CD4-positive, alpha-beta T cell treated with Interleukin-1 beta for 1 hour (primary cell): ENCODE results near the gene FAIM2.

Experiments
- DNase-seq, 2 donors: peaks; one replicate each; pipeline ENCODE4 v3.0.0-alpha.2; 2020 to 2022

The FAIM2 gene

GRCh38 chr12:49917166-49917787 lies 13.6 kb upstream of the FAIM2 start:
- DNase-seq: no peak

DNA sequence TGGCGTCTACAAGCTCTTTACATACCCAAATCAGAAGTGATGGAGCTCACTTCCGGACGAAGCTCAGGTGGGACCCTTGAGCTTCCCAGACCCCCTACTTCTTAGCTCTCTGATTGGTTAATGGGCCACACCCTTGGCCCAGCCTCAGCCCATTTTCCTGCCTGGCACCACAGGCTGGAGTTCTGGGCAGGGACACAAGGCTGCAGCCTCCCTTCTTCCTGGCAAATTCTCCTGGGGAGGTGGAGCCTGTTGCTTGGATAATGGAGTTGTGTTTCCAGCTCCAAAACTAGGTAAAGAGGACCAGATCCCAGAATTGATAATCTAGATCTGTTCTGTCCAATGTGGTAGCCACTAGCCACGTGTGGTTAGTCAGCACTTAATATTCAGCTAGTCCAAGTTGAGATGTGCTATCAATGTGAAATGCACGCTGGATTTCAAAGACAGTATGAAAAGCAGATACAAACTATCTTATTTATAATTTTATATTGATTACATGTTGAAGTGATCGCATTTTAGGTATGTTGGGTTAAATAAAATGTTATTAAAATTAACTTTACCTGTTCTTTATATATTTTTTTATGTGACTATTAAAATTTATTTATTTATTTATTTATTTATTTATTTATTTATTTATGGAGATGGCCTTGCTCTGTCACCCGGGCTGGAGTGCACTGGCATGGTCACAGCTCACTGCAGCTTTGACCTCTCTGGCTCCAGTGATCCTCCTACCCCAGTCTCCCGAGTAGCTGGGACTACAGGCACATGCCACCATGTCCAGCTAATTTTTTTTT lies 12.6 kb upstream of the FAIM2 start:
- no peak for DNase-seq

DNA sequence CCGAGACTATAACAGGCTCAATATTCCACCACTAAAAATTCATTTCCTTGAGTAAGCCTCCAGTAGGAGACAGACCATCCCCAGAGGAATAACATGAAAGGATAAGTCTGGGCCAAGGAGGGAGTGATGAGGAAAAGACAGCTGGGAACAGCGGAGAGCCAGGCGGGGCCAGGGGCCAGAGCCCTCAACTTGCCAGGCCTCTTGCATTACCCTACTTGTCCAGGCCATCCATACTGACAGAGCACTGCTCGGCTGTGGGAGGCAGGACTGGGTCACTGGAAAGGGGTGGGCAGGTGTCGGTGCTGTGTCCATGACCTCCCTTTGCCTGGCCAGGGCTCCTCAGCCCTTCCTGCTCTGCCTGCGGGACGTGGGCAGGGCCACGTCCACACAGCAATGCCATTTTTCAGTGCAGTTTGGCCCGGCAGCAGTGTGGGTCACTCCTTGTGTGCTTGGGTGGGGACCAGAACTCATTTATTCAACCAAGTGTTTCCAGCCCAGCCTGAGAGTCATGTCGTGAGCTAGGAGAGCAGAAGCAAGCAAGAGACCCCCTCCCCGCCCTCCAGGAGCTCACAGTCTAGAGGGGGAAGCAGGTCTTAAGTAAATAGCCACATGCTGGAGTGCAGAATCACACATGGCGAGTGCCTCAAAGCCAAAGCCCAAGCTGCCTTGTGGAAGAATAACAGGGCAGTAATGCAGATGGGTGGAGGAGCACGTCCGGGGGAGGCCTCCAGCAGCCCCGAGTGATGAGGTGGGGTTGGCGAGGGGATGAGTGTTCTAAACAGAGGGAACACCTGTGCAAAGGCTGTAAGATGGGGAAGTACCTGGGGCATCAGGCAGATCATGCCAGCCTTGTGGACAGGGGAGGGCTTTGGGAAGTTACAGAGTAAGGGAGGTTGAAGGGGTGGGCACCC lies 8.9 kb upstream of the FAIM2 start:
- no peak for DNase-seq

- DNase-seq: no peak
These were observed 7.5 kb upstream of the FAIM2 start for GRCh38 chr12:49911213-49911605.

GRCh38 chr12:49910331-49911212 lies 6.9 kb upstream of the FAIM2 start:
- DNase-seq: no peak

GRCh38 chr12:49909826-49910225 lies 6.1 kb upstream of the FAIM2 start:
- DNase-seq: no peak

GRCh38 chr12:49909356-49909755 lies 5.7 kb upstream of the FAIM2 start:
- no peak for DNase-seq

GRCh38 chr12:49907352-49907751 lies 3.7 kb upstream of the FAIM2 start:
- no peak for DNase-seq

DNA sequence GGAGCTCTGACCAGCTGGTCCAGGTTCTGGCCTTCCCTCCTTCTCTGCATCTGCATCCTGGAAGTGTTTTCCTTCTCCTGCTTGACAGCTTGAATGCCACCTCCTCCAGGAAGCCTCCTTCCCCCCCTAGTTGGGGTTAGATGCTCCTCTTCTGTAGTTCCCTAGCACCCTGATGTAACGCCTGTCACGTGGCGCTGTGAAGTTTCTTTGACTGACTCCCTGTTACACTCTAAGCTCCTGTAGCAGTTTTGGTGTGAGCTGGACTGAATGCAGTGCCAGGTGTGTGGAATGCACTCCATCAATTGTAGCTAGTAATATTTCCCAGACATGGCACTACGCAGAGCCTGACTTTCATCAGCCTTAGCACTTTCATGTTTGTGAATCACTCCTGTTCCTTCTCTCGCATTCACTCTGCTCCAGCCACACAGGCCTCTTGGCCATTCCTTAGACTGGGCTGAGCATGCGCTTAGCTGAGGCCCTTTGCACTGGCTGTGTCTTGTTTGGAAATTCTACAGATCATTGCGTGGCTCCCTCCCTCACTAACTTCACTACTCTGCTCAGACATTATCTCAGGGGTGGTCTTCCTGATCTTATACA lies 2.1 kb upstream of the FAIM2 start:
- no peak for DNase-seq

- no peak for DNase-seq
These were observed 901 bp upstream of the FAIM2 start for GRCh38 chr12:49904601-49905000.

DNA sequence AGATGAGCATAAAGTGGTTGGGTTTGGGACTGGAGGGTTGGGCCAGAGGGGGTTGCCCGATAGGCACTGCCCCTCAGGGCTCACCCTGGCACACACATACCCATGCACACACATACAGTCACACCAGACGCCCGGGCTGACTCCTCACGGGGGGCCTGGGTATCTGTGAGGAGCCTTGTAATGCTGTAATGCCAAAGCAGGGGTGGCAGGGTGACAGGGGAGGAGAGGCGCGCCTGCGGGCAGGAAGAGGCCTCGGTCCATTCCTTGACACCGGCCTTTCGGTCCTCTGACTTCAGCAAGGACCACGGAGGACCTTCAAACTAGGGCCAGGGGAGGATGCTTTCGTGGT lies 375 bp downstream of the FAIM2 start:
- no peak for DNase-seq

- no peak for DNase-seq
These were observed 1.0 kb downstream of the FAIM2 start for GRCh38 chr12:49902399-49903350.

DNA sequence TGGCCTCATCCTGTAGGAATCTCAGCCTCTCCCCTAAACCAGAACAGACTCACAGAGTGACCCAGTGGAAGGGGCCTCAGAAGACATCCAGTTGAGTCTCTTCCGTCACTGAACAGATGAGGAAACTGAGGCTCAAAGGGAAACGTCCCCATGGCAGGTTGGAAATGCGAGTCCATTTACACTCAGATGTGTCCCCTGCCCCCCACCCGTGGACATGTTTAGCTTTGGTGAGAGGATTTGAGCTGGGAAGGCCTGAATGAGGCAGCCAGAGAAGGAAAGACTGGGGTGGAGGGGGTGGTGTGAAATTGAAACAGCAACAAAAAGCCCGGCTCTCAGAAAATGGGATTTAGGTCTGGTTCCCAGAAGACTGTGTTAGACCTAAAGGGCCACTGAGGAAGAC lies 1.7 kb downstream of the FAIM2 start:
- DNase-seq: no peak

GRCh38 chr12:49901026-49901425 lies 2.7 kb downstream of the FAIM2 start:
- DNase-seq: no peak

GRCh38 chr12:49900371-49900770 lies 3.3 kb downstream of the FAIM2 start:
- no peak for DNase-seq

DNA sequence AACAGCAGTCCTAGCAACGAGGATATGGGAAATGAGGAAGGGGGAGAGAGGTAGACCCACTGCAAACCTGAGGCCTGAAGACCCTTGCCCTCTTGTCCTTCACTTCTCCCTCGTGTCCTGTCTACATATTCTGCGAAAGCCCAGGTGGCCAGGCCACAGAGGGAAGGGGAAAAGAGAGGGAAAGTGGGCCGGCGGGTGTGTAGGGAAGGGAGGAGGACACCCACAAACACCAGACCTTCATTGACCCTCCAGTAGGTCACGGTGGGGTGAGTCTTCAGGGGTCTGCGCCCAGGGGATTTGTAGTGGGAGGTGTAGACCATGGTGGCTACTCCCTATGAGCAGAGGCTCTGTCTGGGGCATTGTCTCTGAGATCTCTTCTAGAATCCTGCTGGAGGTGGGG lies 3.8 kb downstream of the FAIM2 start:
- no peak for DNase-seq

GRCh38 chr12:49899286-49899843 lies 4.3 kb downstream of the FAIM2 start:
- no peak for DNase-seq

GRCh38 chr12:49897276-49897675 lies 6.4 kb downstream of the FAIM2 start:
- no peak for DNase-seq

- no peak for DNase-seq
These were observed 7.9 kb downstream of the FAIM2 start for GRCh38 chr12:49895773-49896172.

DNA sequence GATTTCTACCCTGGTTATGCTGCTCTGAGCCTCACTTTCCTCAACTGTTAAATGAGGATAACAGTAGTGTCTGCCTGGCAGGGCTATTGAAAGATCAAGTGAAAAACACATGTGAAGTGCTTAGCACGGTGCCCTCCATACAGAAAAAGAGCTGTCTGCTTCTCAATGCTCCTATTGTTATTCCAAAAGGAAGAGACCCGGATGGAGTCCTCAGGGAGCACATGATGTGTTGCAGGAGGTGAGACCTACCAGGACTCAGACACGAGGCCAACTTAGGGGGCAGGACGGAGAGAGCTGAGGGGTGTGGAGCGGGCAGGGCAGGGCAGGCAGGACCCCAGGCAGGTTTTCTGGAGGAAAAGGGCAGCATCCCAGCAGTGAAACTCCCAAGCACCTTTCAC lies 8.9 kb downstream of the FAIM2 start:
- no peak for DNase-seq
